GM23338 (cell line): Measurements from ENCODE around the gene SF3B2. TPM values are rescaled to one million over a fixed set of nuclear protein-coding genes. Genes with fewer than 3 reads are reported as not detected.

Source experiments
- ATAC-seq: fragments of 200-7000 bp; cut with Tn5 transposase; 3 replicates; pipeline ENCODE4 v1.9.1; 2020
- DNase-seq: peaks from one replicate; pipeline ENCODE4 v3.0.0-alpha.2; 2015; ENCODE audit warnings: low spot score
- H2AFZ ChIP-seq: fragments of 200-600 bp; sonication (generic); 2 replicates; pipeline ENCODE4 v1.8.0; 2016; ENCODE audit warnings: antibody characterized with exemption, mild to moderate bottlenecking, moderate library complexity
- H3F3A ChIP-seq: fragments of 200-600 bp; sonication (generic); replicated peaks from 2 replicates; pipeline ENCODE4 v1.8.0; 2017; ENCODE audit warnings: antibody characterized with exemption, mixed run types, low read depth
- H3K27ac ChIP-seq: fragments of 200-600 bp; sonication (generic); 2 replicates; pipeline ENCODE4 v1.6.1; 2016; ENCODE audit warnings: low read depth
- H3K27me3 ChIP-seq: fragments of 200-600 bp; sonication (generic); 2 replicates; pipeline ENCODE4 v1.8.0; 2016; ENCODE audit warnings: mild to moderate bottlenecking, mixed run types, moderate library complexity; ENCODE audit not compliant: insufficient read depth
- H3K36me3 ChIP-seq: fragments of 200-600 bp; sonication (generic); 2 replicates; pipeline ENCODE4 v1.8.0; 2016; ENCODE audit warnings: mild to moderate bottlenecking; ENCODE audit not compliant: insufficient read depth
- H3K4me1 ChIP-seq: fragments of 200-600 bp; sonication (generic); 2 replicates; pipeline ENCODE4 v1.8.0; 2016; ENCODE audit warnings: mild to moderate bottlenecking, moderate library complexity; ENCODE audit not compliant: insufficient read depth
- H3K4me2 ChIP-seq: fragments of 200-600 bp; sonication (generic); 2 replicates; pipeline ENCODE4 v1.7.1; 2017; ENCODE audit warnings: mixed run types
- H3K4me3 ChIP-seq: fragments of 200-600 bp; sonication (generic); 2 replicates; pipeline ENCODE4 v1.6.1; 2016; ENCODE audit warnings: mixed run types
- H3K79me2 ChIP-seq: fragments of 200-600 bp; sonication (generic); replicated peaks from 2 replicates; pipeline ENCODE4 v1.8.0; 2017; ENCODE audit warnings: mild to moderate bottlenecking; ENCODE audit not compliant: insufficient read depth
- H3K9me2 ChIP-seq: fragments of 200-600 bp; sonication (generic); 2 replicates; pipeline ENCODE4 v1.8.0; 2017; ENCODE audit not compliant: insufficient read depth
- H4K20me1 ChIP-seq: fragments of 200-600 bp; sonication (generic); replicated peaks from 2 replicates; pipeline ENCODE4 v1.8.0; 2017; ENCODE audit warnings: mild to moderate bottlenecking; ENCODE audit not compliant: insufficient read depth
- H3K27ac Mint-ChIP-seq: 2 replicates; pipeline ENCODE4 v1.8.0; 2020; ENCODE audit warnings: inconsistent platforms, mild to moderate bottlenecking, moderate library complexity, mixed read lengths
- H3K27me3 Mint-ChIP-seq: 3 replicates; pipeline ENCODE4 v1.8.0; 2022; ENCODE audit warnings: low read depth, mild to moderate bottlenecking, moderate library complexity, mixed read lengths, inconsistent platforms; ENCODE audit not compliant: insufficient read depth, poor library complexity
- H3K36me3 Mint-ChIP-seq: 3 replicates; pipeline ENCODE4 v1.8.0; 2021; ENCODE audit warnings: low read depth, mild to moderate bottlenecking, inconsistent platforms, moderate library complexity, mixed read lengths
- H3K4me1 Mint-ChIP-seq: 3 replicates; pipeline ENCODE4 v1.8.0; 2020; ENCODE audit warnings: mild to moderate bottlenecking, inconsistent platforms, mixed read lengths
- H3K4me3 Mint-ChIP-seq: 3 replicates; pipeline ENCODE4 v1.8.0; 2021; ENCODE audit warnings: moderate library complexity, mild to moderate bottlenecking, inconsistent platforms, mixed read lengths
- H3K9me3 Mint-ChIP-seq: 3 replicates; pipeline ENCODE4 v1.8.0; 2020; ENCODE audit warnings: moderate library complexity, mild to moderate bottlenecking, inconsistent platforms, mixed read lengths
- CREB1 ChIP-seq: fragments of 250-450 bp; sonication (Bioruptor Pico); IDR thresholded peaks from 2 replicates; pipeline ENCODE4 v1.5.0; 2020; ENCODE audit warnings: low read depth, mild to moderate bottlenecking, moderate library complexity
- CTCF ChIP-seq, 2 experiments: fragments of 200-600 bp in 1 of 2; sonication (generic) in 1 of 2; conservative IDR thresholded peaks; 2 replicates each; pipeline versions ENCODE4 v1.5.1 to v1.6.1; 2016 to 2017; ENCODE audit warnings: antibody characterized with exemption in 2 of 2, low read depth in 2 of 2, mild to moderate bottlenecking in 2 of 2, moderate library complexity in 1 of 2
- ETS1 ChIP-seq: IDR thresholded peaks from 2 replicates; pipeline ENCODE4 v1.6.1; 2016; ENCODE audit warnings: antibody characterized with exemption
- EZH2 ChIP-seq: fragments of 200-600 bp; sonication (generic); IDR thresholded peaks from one replicate; pipeline ENCODE4 v1.8.0; 2017; ENCODE audit warnings: antibody characterized with exemption, mild to moderate bottlenecking, low read depth; ENCODE audit not compliant: unreplicated experiment
- EZH2phosphoT487 ChIP-seq: fragments of 200-600 bp; sonication (generic); IDR thresholded peaks from one replicate; pipeline ENCODE4 v1.8.1; 2018; ENCODE audit warnings: antibody characterized with exemption; ENCODE audit not compliant: unreplicated experiment
- JUNB ChIP-seq: IDR thresholded peaks from one replicate; pipeline ENCODE4 v1.6.1; 2016; ENCODE audit warnings: antibody characterized with exemption; ENCODE audit not compliant: unreplicated experiment
- NANOG ChIP-seq: IDR thresholded peaks from 2 replicates; pipeline ENCODE4 v1.6.1; 2016; ENCODE audit warnings: antibody characterized with exemption, borderline replicate concordance
- POLR2AphosphoS5 ChIP-seq: IDR thresholded peaks from 2 replicates; pipeline ENCODE4 v1.6.1; 2016; ENCODE audit warnings: antibody characterized with exemption, low read depth
- REST ChIP-seq: IDR thresholded peaks from one replicate; pipeline ENCODE4 v1.6.1; 2018; ENCODE audit warnings: antibody characterized with exemption; ENCODE audit not compliant: unreplicated experiment
- STAT1 ChIP-seq: IDR thresholded peaks from one replicate; pipeline ENCODE4 v1.6.1; 2016; ENCODE audit warnings: antibody characterized with exemption; ENCODE audit not compliant: unreplicated experiment
- ZNF114 ChIP-seq: fragments of 250-450 bp; sonication (Bioruptor Pico); IDR thresholded peaks from 2 replicates; pipeline ENCODE4 v1.5.0; 2020; ENCODE audit warnings: mild to moderate bottlenecking, moderate library complexity
- ZNF331 ChIP-seq: fragments of 250-450 bp; sonication (Bioruptor Pico); IDR thresholded peaks from 2 replicates; pipeline ENCODE4 v1.5.0; 2020; ENCODE audit warnings: low read depth, mild to moderate bottlenecking, moderate library complexity
- ZNF462 ChIP-seq: fragments of 250-450 bp; sonication (Bioruptor Pico); IDR thresholded peaks from 2 replicates; pipeline ENCODE4 v1.5.0; 2020; ENCODE audit warnings: mild to moderate bottlenecking, moderate library complexity
- polyA plus RNA-seq: library from polyadenylated mRNA; unstranded; fragments of >200 nt; fragmentation: Nextera tagmentation; extraction: Ambion mirVana; gene quantifications from 2 replicates; pipeline ENCODE4 v1.2.1, GENCODE V29; 2016
- total RNA-seq: library from RNA; depleted of rRNA; stranded (reverse); fragments of >200 nt; shearing (Covaris generic); gene quantifications from 2 replicates; pipeline ENCODE4 v1.2.3, GENCODE V29; 2014

Gene SF3B2
- total and polyA plus RNA-seq, 2 experiments from 2014 or later: 173 to 180 TPM

- H4K20me1 ChIP-seq: peaks cover 28% of the 10 kb centered on the region
- no peak overlapping the region for H3K4me3 ChIP-seq
- H3K36me3 Mint-ChIP-seq: peaks cover 87% of the 10 kb centered on the region
- H3K4me1 Mint-ChIP-seq: peaks cover 7% of the 10 kb centered on the region
- H3K27ac ChIP-seq: no peak overlapping the region
- TF ChIP-seq EZH2phosphoT487: no peak
- TF ChIP-seq ZNF462 (CRISPR knock-in tag): no peak
- TF ChIP-seq CTCF (conservative IDR thresholded peaks at IDR 0.05; ENCODE audit: low read depth in 2 of 2): no peak
- TF ChIP-seq STAT1: no peak
- TF ChIP-seq CREB1: no peak
- no peak for TF ChIP-seq NANOG
- TF ChIP-seq ZNF331 (CRISPR knock-in tag): no peak
- TF ChIP-seq ZNF114 (CRISPR knock-in tag): no peak
- TF ChIP-seq ETS1: no peak
- no peak for TF ChIP-seq POLR2AphosphoS5
- no peak for TF ChIP-seq JUNB
- no peak for TF ChIP-seq EZH2
- TF ChIP-seq REST: no peak
- peaks cover 7% of the 10 kb centered on the region for H3K4me1 ChIP-seq
- H3K79me2 ChIP-seq: peaks cover 35% of the 10 kb centered on the region
- no peak overlapping the region for H3K4me3 Mint-ChIP-seq
- no peak overlapping the region for H3K4me2 ChIP-seq
- ATAC-seq (no peak), DNase-seq (no peak)
- H2AFZ ChIP-seq: no peak overlapping the region
- peaks cover 7% of the 10 kb centered on the region for H3K27me3 Mint-ChIP-seq
- no peak overlapping the region for H3K27ac Mint-ChIP-seq
- peaks cover 59% of the 10 kb centered on the region for H3K36me3 ChIP-seq
- no peaks in the 10 kb centered on the region for H3K9me3 Mint-ChIP-seq
- no peaks in the 10 kb centered on the region for H3K9me2 ChIP-seq
- peaks cover 1% of the 10 kb centered on the region; the same call in 1 of the 2 replicates for H3F3A ChIP-seq
- H3K27me3 ChIP-seq: no peaks in the 10 kb centered on the region
These were observed 4.3 kb downstream of the SF3B2 start for GRCh38 chr11:66056501-66056900.
